Tibial nerve (tissue), 4 donors: ENCODE data around the gene CACNG8. TPM values are rescaled to one million over a fixed set of nuclear protein-coding genes. Genes with fewer than 3 reads are reported as not detected.
A peak's percentile ranks its signal among the peaks of the same experiment; 100 is the strongest.
"Not testable (repeated sequence)": the region's sequence is repeated elsewhere in the genome, so short reads cannot be mapped to it uniquely, and the experiment has no call there.

Experiments
- DNase-seq, 2 donors: peaks; one replicate each; pipeline ENCODE4 v3.0.0-alpha.2; 2019; ENCODE audit warnings: low spot score in 2 of 2
- H3K27ac ChIP-seq, 4 donors: fragments of 200-600 bp; sonication (generic) in 3 of 4; one replicate each; pipeline ENCODE4 v1.5.1; 2017 to 2019; ENCODE audit warnings: mild to moderate bottlenecking in 1 of 4
- H3K27me3 ChIP-seq, 2 donors: fragments of 200-600 bp; sonication (generic) in 1 of 2; one replicate each; pipeline versions ENCODE4 v1.5.1 to v1.6.0; 2017 to 2019
- H3K36me3 ChIP-seq, 3 donors: fragments of 200-600 bp; sonication (generic); one replicate each; pipeline ENCODE4 v1.5.1; 2018 to 2019
- H3K4me1 ChIP-seq, 4 donors: fragments of 200-600 bp; sonication (generic) in 3 of 4; one replicate each; pipeline ENCODE4 v1.5.1; 2017 to 2019
- H3K4me3 ChIP-seq, 4 donors: fragments of 200-600 bp; sonication (generic) in 3 of 4; one replicate each; pipeline ENCODE4 v1.5.1; 2017 to 2019; ENCODE audit warnings: mild to moderate bottlenecking in 1 of 4, moderate library complexity in 1 of 4
- H3K9me3 ChIP-seq, 4 donors: fragments of 200-600 bp; sonication (generic) in 3 of 4; one replicate each; pipeline ENCODE4 v1.5.1; 2017 to 2019
- CTCF ChIP-seq, 5 experiments: fragments of 200-600 bp in 3 of 5; fragments of 450-650 bp in 2 of 5; sonication (generic) in 3 of 5; IDR thresholded peaks; one replicate each; pipeline ENCODE4 v1.5.1; 2016 to 2019; ENCODE audit warnings: antibody characterized with exemption in 5 of 5, mild to moderate bottlenecking in 3 of 5, moderate library complexity in 2 of 5
- EP300 ChIP-seq, 2 donors: sonication (generic); formaldehyde crosslinking; IDR thresholded peaks; one replicate each; pipeline ENCODE4 v1.6.1; 2017; ENCODE audit warnings: antibody characterized with exemption in 2 of 2, mild to moderate bottlenecking in 1 of 2
- POLR2A ChIP-seq, 2 donors: fragments of 450-650 bp; IDR thresholded peaks; one replicate each; pipeline ENCODE4 v1.6.1; 2017; ENCODE audit warnings: antibody characterized with exemption in 2 of 2, mild to moderate bottlenecking in 2 of 2, moderate library complexity in 2 of 2
- WGBS, 2 donors: methylation state at CpG; one replicate each; pipeline ENCODE4 v1.1.5; 2018; 5-methylcytosine and 5-hydroxymethylcytosine counted together
- small RNA-seq: library from RNA; depleted of rRNA; stranded (forward); fragments of <200 nt; gene quantifications from one replicate; pipeline ENCODE3, GENCODE V24; 2016
- total RNA-seq, 4 donors: library from RNA; depleted of rRNA; stranded (reverse); fragments of >200 nt; gene quantifications; one replicate each; pipeline ENCODE4 v1.1.0, GENCODE V29; 2016

CACNG8 gene
- total RNA-seq, 4 donors from 2014 or later: not detected

- Histone ChIP-seq H3K36me3 (no peaks in the 10 kb centered on the region), H3K9me3 (no peaks in the 10 kb centered on the region), H3K4me3 (no peak overlapping the region), H3K27ac (no peak overlapping the region), H3K4me1 (no peaks in the 10 kb centered on the region), H3K27me3 (peaks cover 0 to 8% of the 10 kb centered on the region in 2 donors)
- TF ChIP-seq CTCF (IDR thresholded peaks at IDR 0.05) (peak in 4 of 5 experiments; percentile 21 to 48 (median 37)), POLR2A (IDR thresholded peaks at IDR 0.05) (no peak), EP300 (IDR thresholded peaks at IDR 0.05) (no peak)
- DNase-seq: peak; percentile 22 to 48
- WGBS, 2 donors: 39 to 45% methylated on average over 9 of the region's 9 CpGs
Measured at GRCh38 chr19:54029930-54030490, 67.3 kb downstream of the CACNG8 start.

- no peak for DNase-seq
- TF ChIP-seq CTCF (IDR thresholded peaks at IDR 0.05) (peak in 1 of 5 experiments; percentile 17), EP300 (IDR thresholded peaks at IDR 0.05) (no peak)
- Histone ChIP-seq H3K36me3 (no peaks in the 10 kb centered on the region), H3K27me3 (peaks cover 0 to 8% of the 10 kb centered on the region in 2 donors), H3K27ac (no peak overlapping the region), H3K4me3 (no peak overlapping the region), H3K9me3 (no peaks in the 10 kb centered on the region), H3K4me1 (no peaks in the 10 kb centered on the region)
- 44 to 51% methylated on average over 13 of the region's 13 CpGs for WGBS, 2 donors
Measured at GRCh38 chr19:54030895-54031586, 68.3 kb downstream of the CACNG8 start.

- no peak for DNase-seq
- TF ChIP-seq CTCF (IDR thresholded peaks at IDR 0.05) (no peak), POLR2A (IDR thresholded peaks at IDR 0.05) (no peak), EP300 (IDR thresholded peaks at IDR 0.05) (no peak)
- WGBS, 2 donors: 36 to 40% methylated on average over 4 of the region's 4 CpGs
- H3K27me3 ChIP-seq: peaks cover 0 to 8% of the 10 kb centered on the region in 2 donors
- H3K9me3 ChIP-seq: no peaks in the 10 kb centered on the region
- H3K4me3 ChIP-seq: no peak overlapping the region
- no peak overlapping the region for H3K27ac ChIP-seq
- H3K4me1 ChIP-seq: no peaks in the 10 kb centered on the region
- H3K36me3 ChIP-seq: no peaks in the 10 kb centered on the region
Measured at GRCh38 chr19:54035215-54036178, 72.8 kb downstream of the CACNG8 start.

- DNase-seq, H3K27ac ChIP-seq, H3K27me3 ChIP-seq, H3K36me3 ChIP-seq, H3K9me3 ChIP-seq, H3K4me3 ChIP-seq, H3K4me1 ChIP-seq: not testable (repeated sequence)
- WGBS, 2 donors: 69 to 84% methylated on average over 5 of the region's 5 CpGs
Measured at GRCh38 chr19:54036542-54036941, 73.8 kb downstream of the CACNG8 start.

Small RNA genes lying within 50 kb of the gene (small RNA-seq; reads per million reads assigned to genes)
- not detected for gene AC012314.20

Other genes with a start within 250 kb of the CACNG8 start
- 1 to 10 TPM in 2 of 4 donors, under 1 TPM in 2; 0.42 to 2.9 (median 1.2) TPM for gene NLRP12, start 138.6 kb upstream of the CACNG8 start, total RNA-seq
- 10 to 100 TPM; 27.3 to 37.7 (median 31.9) TPM for gene MYADM, start 95.1 kb upstream of the CACNG8 start, total RNA-seq
- gene PRKCG, start 80.7 kb upstream of the CACNG8 start, total RNA-seq: not detected
- not detected for gene CACNG7, start 53.7 kb upstream of the CACNG8 start, total RNA-seq
- not detected for gene CACNG6, start 28.7 kb downstream of the CACNG8 start, total RNA-seq
- not detected for gene VSTM1, start 101.0 kb downstream of the CACNG8 start, total RNA-seq
- not detected for gene TARM1, start 118.4 kb downstream of the CACNG8 start, total RNA-seq
- 1 to 10 TPM in 3 of 4 donors, under 1 TPM in 1; 0.66 to 7.2 (median 1.9) TPM for gene OSCAR, start 137.9 kb downstream of the CACNG8 start, total RNA-seq
- gene NDUFA3, start 139.9 kb downstream of the CACNG8 start, total RNA-seq: 10 to 100 TPM in 3 of 4 donors, 1 to 10 TPM in 1; 2.8 to 40.0 (median 25.4) TPM
- gene TFPT, start 152.7 kb downstream of the CACNG8 start, total RNA-seq: 10 to 100 TPM in 3 of 4 donors, 1 to 10 TPM in 1; 9.6 to 19.0 (median 13.5) TPM
- gene PRPF31, start 152.8 kb downstream of the CACNG8 start, total RNA-seq: 10 to 100 TPM; 37.7 to 67.5 (median 42.9) TPM
- gene CNOT3, start 174.8 kb downstream of the CACNG8 start, total RNA-seq: 10 to 100 TPM; 21.6 to 30.3 (median 24.8) TPM
- 10 to 100 TPM in 2 of 4 donors, 1 to 10 TPM in 2; 7.4 to 12.9 (median 10.4) TPM for gene LENG1, start 196.8 kb downstream of the CACNG8 start, total RNA-seq
- gene TMC4, start 210.2 kb downstream of the CACNG8 start, total RNA-seq: 1 to 10 TPM in 2 of 4 donors, under 1 TPM in 1, not detected in 1; 0.22 to 8.8 (median 4.4) TPM
- gene MBOAT7, start 226.6 kb downstream of the CACNG8 start, total RNA-seq: 10 to 100 TPM; 45.0 to 94.5 (median 50.2) TPM
- gene TSEN34, start 228.4 kb downstream of the CACNG8 start, total RNA-seq: 10 to 100 TPM; 37.3 to 70.8 (median 49.6) TPM
- gene RPS9, start 237.9 kb downstream of the CACNG8 start, total RNA-seq: 1,000 to 10,000 TPM; 1,361 to 2,045 (median 1,633) TPM